ENCODE results near the gene SORCS1. TPM values are rescaled to one million over a fixed set of nuclear protein-coding genes. Genes with fewer than 3 reads are reported as not detected.

The SORCS1 gene
- total RNA-seq, 2 donors from 2014 or later, result not detected

DNA sequence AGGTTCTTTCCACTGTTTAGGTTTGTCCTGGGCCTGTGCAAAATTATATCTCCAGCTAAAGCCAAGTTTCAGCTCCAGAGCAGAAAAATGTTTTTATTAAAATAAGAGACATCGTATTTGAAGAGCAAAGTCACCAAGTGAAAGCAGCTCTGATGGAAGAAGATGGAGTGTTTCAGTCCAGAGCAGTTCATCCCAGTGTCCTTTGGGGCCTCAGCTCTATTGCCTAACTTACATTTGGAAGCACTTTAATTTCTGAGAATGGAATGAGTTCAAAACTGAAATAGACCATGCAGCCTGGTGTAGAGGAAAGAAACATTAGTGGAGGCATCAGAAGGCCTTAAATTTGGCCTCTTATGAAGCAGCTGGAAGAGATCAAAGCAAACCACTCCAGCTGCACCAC, 545.2 kb downstream of the SORCS1 start:
- ATAC-seq (no peak), DNase-seq (no peak)
- no peaks in the 10 kb centered on the region for H3K9me3 ChIP-seq (ENCODE audit: control insufficient read depth, low read length, poor library complexity, severe bottlenecking)
- Mint-ChIP-seq H3K36me3 (ENCODE audit: low read depth) (no peaks in the 10 kb centered on the region), H3K27ac (no peak overlapping the region), H3K27me3 (no peaks in the 10 kb centered on the region), H3K4me3 (no peak overlapping the region), H3K4me1 (no peaks in the 10 kb centered on the region)

DNA sequence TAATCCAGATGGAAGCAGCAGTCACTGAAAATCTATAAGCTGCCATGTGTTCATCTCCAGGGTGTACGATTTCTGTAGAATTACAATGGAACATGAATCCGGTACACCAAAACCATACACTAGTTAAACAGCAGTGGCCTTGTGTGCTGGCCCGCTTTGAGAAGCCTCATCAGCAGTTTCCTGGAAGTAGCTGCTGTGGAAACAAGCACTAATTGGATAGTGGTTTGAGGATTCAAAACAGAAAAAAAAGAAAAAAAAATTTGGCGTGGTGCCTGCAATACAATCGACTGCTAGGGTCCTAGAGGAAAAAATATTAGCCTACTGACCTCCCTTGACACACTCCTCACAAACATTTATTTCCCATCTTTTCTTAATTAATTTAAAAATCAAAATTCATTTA, 545.9 kb downstream of the SORCS1 start:
- Mint-ChIP-seq H3K4me1 (no peaks in the 10 kb centered on the region), H3K36me3 (ENCODE audit: low read depth) (no peaks in the 10 kb centered on the region), H3K27ac (no peak overlapping the region), H3K27me3 (no peaks in the 10 kb centered on the region), H3K4me3 (no peak overlapping the region)
- H3K9me3 ChIP-seq (ENCODE audit: control insufficient read depth, low read length, poor library complexity, severe bottlenecking), result no peaks in the 10 kb centered on the region
- DNase-seq (no peak), ATAC-seq (no peak)

DNA sequence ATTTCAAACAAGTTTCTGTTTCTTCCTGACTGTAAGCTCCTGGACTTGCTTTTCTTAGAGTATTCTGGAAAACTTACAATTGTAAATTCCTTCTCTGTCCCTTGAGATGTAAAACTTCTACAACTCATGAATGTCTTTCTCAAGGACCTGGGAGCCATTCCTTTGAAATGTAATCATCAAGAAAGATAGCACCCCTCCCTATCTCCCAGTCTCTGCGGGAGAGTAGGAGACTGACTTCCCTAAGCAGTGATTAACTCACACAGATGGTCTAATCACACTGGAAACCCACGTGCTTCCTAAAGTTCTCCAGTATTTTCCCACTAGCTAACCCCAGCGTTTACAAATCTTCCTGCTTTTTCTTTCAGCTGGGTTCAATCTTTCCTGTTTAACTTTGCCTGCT, 549.4 kb downstream of the SORCS1 start:
- H3K27ac Mint-ChIP-seq, result no peak overlapping the region
- H3K4me1 Mint-ChIP-seq, result no peaks in the 10 kb centered on the region
- H3K27me3 Mint-ChIP-seq, result no peaks in the 10 kb centered on the region
- no peaks in the 10 kb centered on the region for H3K36me3 Mint-ChIP-seq (ENCODE audit: low read depth)
- no peak for DNase-seq
- ATAC-seq, result no peak
- no peaks in the 10 kb centered on the region for H3K9me3 ChIP-seq (ENCODE audit: control insufficient read depth, low read length, poor library complexity, severe bottlenecking)
- no peak overlapping the region for H3K4me3 Mint-ChIP-seq

DNA sequence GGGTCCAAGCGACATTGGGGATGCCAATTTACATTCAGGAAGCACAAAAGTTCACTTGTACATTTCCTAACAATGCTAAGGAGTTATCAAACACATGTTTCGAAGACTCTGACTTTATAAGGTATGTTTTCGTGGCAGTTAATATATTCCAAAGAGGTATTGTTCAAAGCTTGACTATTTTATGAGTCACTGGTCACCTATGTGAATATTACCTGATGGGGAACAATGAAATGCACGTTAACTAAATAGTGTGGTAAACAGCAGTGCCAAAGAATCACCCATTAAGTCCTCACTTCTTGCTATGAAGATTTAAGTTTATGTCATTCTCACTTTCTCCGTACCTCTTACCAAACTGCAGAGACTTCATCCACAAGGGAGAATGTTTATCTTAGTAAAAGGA, 550.2 kb downstream of the SORCS1 start:
- no peaks in the 10 kb centered on the region for H3K27me3 Mint-ChIP-seq
- H3K36me3 Mint-ChIP-seq (ENCODE audit: low read depth), result no peaks in the 10 kb centered on the region
- no peak overlapping the region for H3K27ac Mint-ChIP-seq
- ATAC-seq (no peak), DNase-seq (no peak)
- H3K4me1 Mint-ChIP-seq, result no peaks in the 10 kb centered on the region
- no peak overlapping the region for H3K4me3 Mint-ChIP-seq
- no peaks in the 10 kb centered on the region for H3K9me3 ChIP-seq (ENCODE audit: control insufficient read depth, low read length, poor library complexity, severe bottlenecking)

DNA sequence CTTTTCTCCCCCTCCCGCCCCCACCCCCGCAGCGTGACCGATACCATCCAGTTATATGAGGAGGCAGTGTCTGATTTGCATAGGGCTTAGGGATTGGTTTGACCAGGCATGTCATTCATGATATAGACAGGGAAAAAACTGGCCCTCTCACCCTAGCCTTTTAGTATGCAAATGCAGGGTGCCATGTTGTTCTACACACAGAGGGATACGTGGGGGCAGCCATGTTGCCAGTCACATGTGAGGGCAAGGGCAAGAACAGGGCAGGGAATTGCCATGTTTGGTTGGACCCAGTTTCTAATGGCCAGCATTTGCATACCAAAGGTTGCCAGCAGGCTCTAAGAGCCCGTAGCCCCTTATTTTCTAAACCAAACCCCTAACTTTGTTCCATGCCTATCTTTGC, 552.1 kb downstream of the SORCS1 start:
- Mint-ChIP-seq H3K4me1 (no peaks in the 10 kb centered on the region), H3K4me3 (no peak overlapping the region)
- no peak for ATAC-seq

DNA sequence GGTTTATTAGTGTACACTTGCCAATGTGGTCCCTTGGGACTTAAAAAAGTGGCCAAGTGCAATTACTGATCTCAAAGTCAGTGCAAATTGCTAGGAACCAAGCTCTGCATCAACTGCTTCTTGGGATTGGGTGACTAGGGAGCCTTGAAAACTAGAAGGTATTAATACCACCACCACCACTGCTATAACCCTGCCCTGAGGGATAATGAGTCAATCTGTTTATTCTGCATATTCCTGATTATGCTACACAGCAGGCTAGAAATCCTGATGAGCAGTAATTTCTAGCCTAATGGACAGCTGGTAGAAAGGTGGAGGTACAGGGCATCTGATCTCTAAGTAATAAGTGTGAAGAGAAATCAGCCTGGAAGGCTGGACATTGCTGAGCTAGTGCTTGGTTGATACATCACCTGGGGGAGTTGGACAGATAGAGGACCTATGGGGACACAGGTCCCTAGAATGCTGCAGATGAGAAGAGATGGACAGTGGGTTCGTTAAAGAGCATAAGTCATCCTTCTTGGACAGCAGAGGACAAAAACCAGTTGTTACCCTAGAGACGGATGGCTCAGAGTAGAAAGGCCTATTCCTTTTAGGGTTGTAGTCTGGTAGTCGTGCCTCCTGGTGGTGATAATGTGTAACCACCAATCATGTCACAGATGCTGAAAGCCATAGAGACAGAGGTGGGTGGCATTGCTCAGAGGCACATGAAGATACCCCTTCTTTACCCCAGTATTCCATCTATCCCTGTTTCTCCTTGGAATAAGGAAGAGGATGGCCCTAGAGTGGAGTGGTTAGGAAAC, 554.8 kb downstream of the SORCS1 start:
- Mint-ChIP-seq H3K27ac (no peak overlapping the region), H3K4me3 (no peak overlapping the region), H3K27me3 (no peaks in the 10 kb centered on the region), H3K4me1 (no peaks in the 10 kb centered on the region), H3K36me3 (ENCODE audit: low read depth) (no peaks in the 10 kb centered on the region)
- ATAC-seq (no peak), DNase-seq (no peak)
- no peaks in the 10 kb centered on the region for H3K9me3 ChIP-seq (ENCODE audit: control insufficient read depth, low read length, poor library complexity, severe bottlenecking)

More for the DNA sequence above, 552.1 kb downstream of the SORCS1 start:
- Mint-ChIP-seq H3K27ac (no peak overlapping the region), H3K36me3 (ENCODE audit: low read depth) (no peaks in the 10 kb centered on the region), H3K27me3 (no peaks in the 10 kb centered on the region)
- no peaks in the 10 kb centered on the region for H3K9me3 ChIP-seq (ENCODE audit: control insufficient read depth, low read length, poor library complexity, severe bottlenecking)
- no peak for DNase-seq

DNA sequence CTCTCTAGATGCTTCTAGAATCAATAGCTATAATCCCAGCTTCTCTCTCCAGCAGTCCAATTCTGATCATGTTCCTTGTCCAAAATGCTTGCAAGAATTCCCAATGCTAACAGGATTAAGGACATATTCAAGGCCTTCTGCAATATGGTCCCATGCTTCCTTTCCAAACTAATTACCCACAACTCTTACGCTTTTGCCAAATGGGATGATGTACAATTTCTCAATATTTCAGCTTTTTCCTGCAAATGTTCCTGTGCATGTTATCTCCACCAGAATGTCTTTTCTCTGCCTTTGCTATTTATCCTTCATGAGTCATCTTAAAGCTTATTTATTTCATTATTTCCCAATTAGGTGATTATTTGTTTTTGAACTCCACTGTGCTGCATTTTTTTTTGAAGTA, 556.4 kb downstream of the SORCS1 start:
- DNase-seq (no peak), ATAC-seq (no peak)
- no peak overlapping the region for H3K27ac Mint-ChIP-seq
- H3K27me3 Mint-ChIP-seq, result no peaks in the 10 kb centered on the region
- no peaks in the 10 kb centered on the region for H3K36me3 Mint-ChIP-seq (ENCODE audit: low read depth)
- H3K9me3 ChIP-seq (ENCODE audit: control insufficient read depth, low read length, poor library complexity, severe bottlenecking), result no peaks in the 10 kb centered on the region
- H3K4me1 Mint-ChIP-seq, result no peaks in the 10 kb centered on the region
- no peak overlapping the region for H3K4me3 Mint-ChIP-seq

DNA sequence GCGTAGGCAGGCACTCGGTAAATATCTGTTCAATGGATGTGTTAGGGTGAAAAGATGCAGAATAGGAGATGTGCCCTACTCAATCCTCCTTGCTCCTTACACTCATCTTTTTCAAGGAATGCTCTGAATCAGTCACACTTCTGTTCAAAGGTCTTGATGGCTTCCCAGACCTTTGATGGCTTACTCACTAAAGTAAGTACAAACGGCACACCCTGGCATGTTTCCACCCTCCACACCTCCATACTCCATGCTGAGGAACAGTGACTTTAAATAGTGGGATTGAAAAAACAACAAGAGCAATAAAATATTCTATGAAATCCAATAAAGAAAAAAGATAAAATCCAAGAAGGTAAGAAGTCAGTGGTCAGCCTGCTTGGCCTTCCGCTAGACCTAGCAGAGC, 569.2 kb downstream of the SORCS1 start:
- H3K36me3 Mint-ChIP-seq (ENCODE audit: low read depth), result no peaks in the 10 kb centered on the region
- H3K4me1 Mint-ChIP-seq, result no peaks in the 10 kb centered on the region
- DNase-seq (no peak), ATAC-seq (no peak)
- H3K27ac Mint-ChIP-seq, result no peak overlapping the region
- no peaks in the 10 kb centered on the region for H3K9me3 ChIP-seq (ENCODE audit: control insufficient read depth, low read length, poor library complexity, severe bottlenecking)
- H3K4me3 Mint-ChIP-seq, result no peak overlapping the region
- H3K27me3 Mint-ChIP-seq, result no peaks in the 10 kb centered on the region

DNA sequence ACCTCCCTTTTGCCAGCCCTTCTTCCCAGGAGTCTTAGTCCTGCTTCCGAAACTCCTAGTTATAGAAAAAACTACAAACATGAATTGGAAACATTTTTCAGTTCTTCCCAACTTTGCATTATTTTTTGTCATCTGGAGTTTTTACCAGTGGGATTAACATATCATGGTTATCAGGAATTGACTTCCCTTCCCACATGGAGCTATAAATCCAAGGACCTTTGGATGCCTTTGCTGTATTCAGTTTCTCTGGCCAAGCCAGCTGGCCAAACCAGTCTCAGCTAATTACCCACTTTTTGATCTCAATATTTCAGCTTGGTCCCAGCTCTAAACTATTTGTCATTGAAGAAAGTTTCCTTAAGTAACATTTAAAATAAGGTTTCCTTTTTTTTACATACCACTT, 570.6 kb downstream of the SORCS1 start:
- ATAC-seq (no peak), DNase-seq (no peak)
- no peaks in the 10 kb centered on the region for H3K36me3 Mint-ChIP-seq (ENCODE audit: low read depth)
- no peaks in the 10 kb centered on the region for H3K9me3 ChIP-seq (ENCODE audit: control insufficient read depth, low read length, poor library complexity, severe bottlenecking)
- H3K4me1 Mint-ChIP-seq, result no peaks in the 10 kb centered on the region
- no peaks in the 10 kb centered on the region for H3K27me3 Mint-ChIP-seq
- no peak overlapping the region for H3K27ac Mint-ChIP-seq
- H3K4me3 Mint-ChIP-seq, result no peak overlapping the region

DNA sequence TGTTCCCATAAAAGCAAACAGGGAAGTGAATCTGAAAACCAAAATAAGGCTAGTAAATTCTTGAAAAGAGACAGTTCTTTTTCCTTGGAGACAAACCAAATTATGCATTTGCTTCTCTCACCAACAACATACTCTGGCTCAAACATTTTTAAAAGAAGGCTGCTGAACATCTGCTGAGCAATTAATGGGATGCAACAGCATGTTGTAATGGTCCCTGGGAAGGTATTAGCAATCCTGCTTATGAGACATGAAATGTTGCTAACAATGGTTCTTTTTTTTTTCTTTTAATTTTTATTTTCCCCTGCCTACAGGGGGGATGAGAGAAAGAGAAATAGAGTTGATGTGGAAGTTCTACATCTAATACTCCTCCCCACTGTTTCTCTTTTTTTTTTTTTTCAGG, 572.1 kb downstream of the SORCS1 start:
- no peaks in the 10 kb centered on the region for H3K4me1 Mint-ChIP-seq
- no peaks in the 10 kb centered on the region for H3K27me3 Mint-ChIP-seq

DNA sequence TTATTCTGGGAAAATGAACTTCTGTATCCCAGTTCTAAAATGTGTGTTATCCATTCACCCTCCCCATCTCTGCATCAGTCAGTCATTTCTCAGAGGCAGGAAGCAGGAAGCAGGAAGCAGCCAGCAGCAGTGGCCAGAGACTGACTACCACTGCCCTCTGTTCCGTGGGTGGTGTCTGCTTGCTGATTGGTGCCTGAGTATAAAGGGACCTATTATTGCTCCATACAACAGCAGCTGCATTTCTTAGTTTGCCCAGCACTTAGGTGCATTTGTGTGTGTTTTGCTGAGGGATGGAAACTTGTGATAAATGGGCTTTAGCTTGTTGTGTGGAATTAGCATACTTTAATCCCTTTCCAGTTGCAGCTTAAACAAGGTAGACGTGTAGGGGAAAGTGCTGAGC, 582.2 kb downstream of the SORCS1 start:
- ATAC-seq, result no peak
- no peaks in the 10 kb centered on the region for H3K27me3 Mint-ChIP-seq
- no peaks in the 10 kb centered on the region for H3K36me3 Mint-ChIP-seq (ENCODE audit: low read depth)
- no peaks in the 10 kb centered on the region for H3K4me1 Mint-ChIP-seq
- no peak for DNase-seq
- no peak overlapping the region for H3K4me3 Mint-ChIP-seq
- H3K27ac Mint-ChIP-seq, result no peak overlapping the region
- no peaks in the 10 kb centered on the region for H3K9me3 ChIP-seq (ENCODE audit: control insufficient read depth, low read length, poor library complexity, severe bottlenecking)

More for the DNA sequence above, 572.1 kb downstream of the SORCS1 start:
- Mint-ChIP-seq H3K27ac (no peak overlapping the region), H3K36me3 (ENCODE audit: low read depth) (no peaks in the 10 kb centered on the region), H3K4me3 (no peak overlapping the region)
- no peak for ATAC-seq
- no peak for DNase-seq
- H3K9me3 ChIP-seq (ENCODE audit: control insufficient read depth, low read length, poor library complexity, severe bottlenecking), result no peaks in the 10 kb centered on the region

DNA sequence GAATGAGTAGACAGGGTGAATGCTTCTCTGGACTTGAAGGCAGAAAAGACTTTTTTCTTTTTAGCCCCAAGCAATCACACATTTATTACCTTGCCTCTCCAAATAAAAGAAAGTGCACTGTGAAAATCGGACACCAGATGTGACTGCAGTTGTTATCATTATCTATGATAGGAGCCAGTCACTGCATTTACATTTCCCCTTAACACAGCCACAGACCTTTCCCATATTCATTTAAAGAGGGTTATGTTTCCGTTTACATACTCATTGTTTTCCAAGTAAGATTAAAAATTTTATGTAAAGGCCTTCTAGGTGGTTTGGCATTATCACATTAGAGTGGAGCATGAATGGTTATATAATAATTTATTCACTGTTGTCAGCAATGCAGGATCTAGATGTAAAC, 586.8 kb downstream of the SORCS1 start:
- no peak overlapping the region for H3K27ac Mint-ChIP-seq
- no peaks in the 10 kb centered on the region for H3K4me1 Mint-ChIP-seq
- H3K4me3 Mint-ChIP-seq, result no peak overlapping the region
- no peaks in the 10 kb centered on the region for H3K9me3 ChIP-seq (ENCODE audit: control insufficient read depth, low read length, poor library complexity, severe bottlenecking)
- H3K27me3 Mint-ChIP-seq, result no peaks in the 10 kb centered on the region
- DNase-seq, result no peak
- ATAC-seq, result no peak
- no peaks in the 10 kb centered on the region for H3K36me3 Mint-ChIP-seq (ENCODE audit: low read depth)

DNA sequence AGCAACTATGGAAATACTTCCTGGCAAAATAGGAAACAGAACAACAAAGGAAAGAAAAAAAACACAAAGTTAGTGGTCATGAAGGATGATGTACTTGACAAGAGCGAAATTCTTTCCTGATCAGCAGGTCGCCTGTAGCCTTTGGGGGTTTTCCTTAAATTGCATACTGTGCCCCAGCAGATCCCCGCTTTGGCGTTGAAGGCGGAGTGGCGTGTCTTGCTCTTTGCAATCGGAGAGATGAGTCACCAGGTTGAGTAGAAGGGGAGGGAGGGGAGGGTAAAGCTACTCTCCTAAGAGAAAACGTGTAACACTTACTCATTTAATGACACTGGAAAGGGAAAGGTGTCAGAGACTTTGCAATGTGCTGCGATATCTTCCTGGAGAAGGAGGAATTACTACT, 587.2 kb downstream of the SORCS1 start:
- H3K36me3 Mint-ChIP-seq (ENCODE audit: low read depth), result no peaks in the 10 kb centered on the region
- H3K4me1 Mint-ChIP-seq, result no peaks in the 10 kb centered on the region
- no peak for ATAC-seq
- no peaks in the 10 kb centered on the region for H3K27me3 Mint-ChIP-seq
- no peaks in the 10 kb centered on the region for H3K9me3 ChIP-seq (ENCODE audit: control insufficient read depth, low read length, poor library complexity, severe bottlenecking)
- DNase-seq, result no peak
- H3K4me3 Mint-ChIP-seq, result no peak overlapping the region
- H3K27ac Mint-ChIP-seq, result no peak overlapping the region

DNA sequence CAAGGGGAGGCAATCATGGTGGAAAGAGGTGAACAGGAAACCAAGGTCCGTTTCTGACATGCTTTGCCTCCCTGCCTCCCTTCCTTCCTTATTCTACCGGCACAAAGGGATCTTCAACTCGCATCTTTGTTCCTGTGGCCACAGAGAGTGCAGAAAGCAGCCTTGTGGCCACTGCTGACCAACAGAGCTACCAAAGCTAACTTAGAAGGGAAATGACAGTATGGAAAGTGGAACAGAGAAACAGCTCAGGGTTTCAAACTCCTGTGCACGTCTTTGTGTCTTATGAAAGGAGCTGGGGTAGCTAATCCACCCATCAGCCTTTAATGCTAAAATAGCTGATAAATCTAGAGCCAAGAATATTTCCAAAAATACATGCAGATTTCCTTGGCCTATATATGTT, 588.0 kb downstream of the SORCS1 start:
- H3K27ac Mint-ChIP-seq, result no peak overlapping the region
- DNase-seq (no peak), ATAC-seq (no peak)
- no peaks in the 10 kb centered on the region for H3K4me1 Mint-ChIP-seq
- no peaks in the 10 kb centered on the region for H3K36me3 Mint-ChIP-seq (ENCODE audit: low read depth)
- H3K4me3 Mint-ChIP-seq, result no peak overlapping the region
- no peaks in the 10 kb centered on the region for H3K27me3 Mint-ChIP-seq
- no peaks in the 10 kb centered on the region for H3K9me3 ChIP-seq (ENCODE audit: control insufficient read depth, low read length, poor library complexity, severe bottlenecking)
